Measurements from ENCODE around the gene DEFB129. TPM values are rescaled to one million over a fixed set of nuclear protein-coding genes. Genes with fewer than 3 reads are reported as not detected.
"Not testable (repeated sequence)": the region's sequence is repeated elsewhere in the genome, so short reads cannot be mapped to it uniquely, and the experiment has no call there.

Gene DEFB129
- total and polyA plus RNA-seq, 11 donors, result not detected

DNA sequence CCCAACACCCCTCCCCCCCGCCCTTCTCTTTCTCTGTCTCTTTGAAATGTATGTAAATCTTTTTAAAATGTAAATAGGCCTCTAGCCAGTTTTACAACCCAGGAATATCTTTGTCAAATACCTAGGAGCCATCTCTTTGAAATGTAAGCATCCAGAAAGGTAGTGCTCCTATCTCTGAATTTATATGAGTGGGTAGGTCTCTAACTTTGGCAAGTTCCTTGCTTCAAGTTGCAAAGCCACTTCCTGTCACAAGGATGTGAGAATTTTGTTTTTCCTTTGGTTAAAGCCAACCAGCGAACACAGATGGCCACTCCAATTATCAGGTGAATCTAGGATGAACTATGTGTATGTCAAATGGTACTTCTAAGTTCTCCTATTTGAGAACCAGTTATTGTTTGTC lies 24.3 kb downstream of the DEFB129 start:
- TF ChIP-seq POLR2A (IDR thresholded peaks at IDR 0.05), result no peak
- TF ChIP-seq, protein P1, sequence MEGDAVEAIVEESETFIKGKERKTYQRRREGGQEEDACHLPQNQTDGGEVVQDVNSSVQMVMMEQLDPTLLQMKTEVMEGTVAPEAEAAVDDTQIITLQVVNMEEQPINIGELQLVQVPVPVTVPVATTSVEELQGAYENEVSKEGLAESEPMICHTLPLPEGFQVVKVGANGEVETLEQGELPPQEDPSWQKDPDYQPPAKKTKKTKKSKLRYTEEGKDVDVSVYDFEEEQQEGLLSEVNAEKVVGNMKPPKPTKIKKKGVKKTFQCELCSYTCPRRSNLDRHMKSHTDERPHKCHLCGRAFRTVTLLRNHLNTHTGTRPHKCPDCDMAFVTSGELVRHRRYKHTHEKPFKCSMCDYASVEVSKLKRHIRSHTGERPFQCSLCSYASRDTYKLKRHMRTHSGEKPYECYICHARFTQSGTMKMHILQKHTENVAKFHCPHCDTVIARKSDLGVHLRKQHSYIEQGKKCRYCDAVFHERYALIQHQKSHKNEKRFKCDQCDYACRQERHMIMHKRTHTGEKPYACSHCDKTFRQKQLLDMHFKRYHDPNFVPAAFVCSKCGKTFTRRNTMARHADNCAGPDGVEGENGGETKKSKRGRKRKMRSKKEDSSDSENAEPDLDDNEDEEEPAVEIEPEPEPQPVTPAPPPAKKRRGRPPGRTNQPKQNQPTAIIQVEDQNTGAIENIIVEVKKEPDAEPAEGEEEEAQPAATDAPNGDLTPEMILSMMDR (IDR thresholded peaks at IDR 0.05), result no peak
- intact Hi-C loops (cut with DNase I), result no loop called here
- H3K4me1 ChIP-seq, result no peaks in the 10 kb centered on the region
- no peak overlapping the region for H3K27ac ChIP-seq
- 41 to 66% (median 50%) methylated on average over 2 of the region's 2 CpGs for WGBS, 4 donors
- H3K9me3 ChIP-seq, result peaks cover 0 to 5% (median 0%) of the 10 kb centered on the region in 12 donors
- H3K4me3 ChIP-seq, result no peak overlapping the region
- H3K36me3 ChIP-seq, result no peaks in the 10 kb centered on the region
- peaks cover 0 to 9% (median 0%) of the 10 kb centered on the region in 9 donors for H3K27me3 ChIP-seq
- no peak for ATAC-seq
- DNase-seq, result no peak

DNA sequence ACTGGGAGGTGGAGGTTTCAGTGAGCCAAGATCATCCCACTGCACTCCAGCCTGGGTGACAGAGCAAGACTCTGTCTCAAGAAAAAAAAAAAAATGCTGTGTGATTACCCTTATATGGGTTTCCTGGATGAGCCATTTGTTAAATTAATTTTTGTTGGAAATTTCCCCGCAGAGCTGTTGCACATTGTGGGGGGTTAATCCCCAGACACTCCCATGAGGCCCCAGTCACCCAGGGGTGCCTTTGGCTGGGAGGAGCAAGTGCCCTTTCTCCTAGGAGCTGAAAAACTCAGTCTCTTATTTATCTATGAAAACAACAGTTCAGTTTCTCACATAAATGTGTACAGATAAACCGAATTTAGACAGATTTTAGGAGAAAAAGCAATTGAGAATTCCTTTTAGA lies 25.7 kb downstream of the DEFB129 start:
- no peak for DNase-seq
- Histone ChIP-seq H3K4me1 (peaks cover 0 to 5% (median 0%) of the 10 kb centered on the region in 12 donors), H3K9me3 (no peaks in the 10 kb centered on the region), H3K4me3 (no peak overlapping the region), H3K27me3 (peaks cover 0 to 9% (median 0%) of the 10 kb centered on the region in 9 donors), H3K27ac (no peak overlapping the region), H3K36me3 (no peaks in the 10 kb centered on the region)
- no peak for ATAC-seq
- 71 to 84% (median 75%) methylated on average over 2 of the region's 2 CpGs for WGBS, 4 donors
- TF ChIP-seq POLR2A (IDR thresholded peaks at IDR 0.05), result no peak
- TF ChIP-seq, protein P1 (IDR thresholded peaks at IDR 0.05), result no peak
- intact Hi-C loops (cut with DNase I), result no loop called here

DNA sequence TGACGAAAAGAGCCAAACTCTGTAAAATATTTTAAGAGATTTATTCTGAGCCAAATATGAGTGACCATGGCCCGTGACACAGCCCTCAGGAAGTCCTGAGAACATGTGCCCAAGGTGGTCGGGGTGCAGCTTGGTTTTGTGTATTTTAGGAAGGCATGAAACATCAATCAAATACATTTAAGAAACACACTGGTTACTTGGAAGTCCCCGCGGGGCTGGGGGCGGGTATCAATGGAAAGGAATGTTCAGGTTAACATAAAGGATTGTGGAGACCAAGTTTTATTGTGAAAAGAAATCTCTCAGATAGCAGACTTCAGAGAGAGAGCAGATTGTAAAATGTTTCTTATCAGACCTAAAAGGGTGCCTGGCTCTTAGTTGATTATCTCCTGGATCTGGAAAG lies 26.4 kb downstream of the DEFB129 start:
- intact Hi-C loops (cut with DNase I), result not testable (repeated sequence)
- 56 to 70% (median 63%) methylated on average over 6 of the region's 6 CpGs for WGBS, 4 donors

DNA sequence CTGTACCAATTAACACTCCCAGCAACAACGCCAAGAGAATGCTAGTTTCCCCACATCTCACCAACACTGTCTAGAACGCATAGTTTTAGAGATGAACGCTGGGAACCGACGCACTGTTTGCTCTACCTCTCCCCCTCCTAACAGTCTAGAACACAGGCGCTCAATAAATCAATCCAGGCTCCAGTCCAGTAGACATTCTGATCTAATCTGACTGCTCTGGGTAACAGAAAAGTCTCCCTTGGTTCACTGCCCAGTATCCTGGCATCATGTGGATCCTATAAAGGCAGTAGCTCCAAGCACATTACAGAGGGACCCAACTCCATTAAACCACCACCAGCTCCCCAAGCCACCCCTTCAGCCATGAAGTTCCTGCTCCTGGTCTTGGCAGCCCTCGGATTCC lies 30.4 kb downstream of the DEFB129 start, which contains the start of gene DEFB132:
Gene DEFB132 (plus strand): TSS at position 306 of the 400 bp plus-strand sequence. CDS start 55 bp downstream, at position 361.
- DNase-seq, result no peak
- Histone ChIP-seq H3K27me3 (peaks cover 0 to 2% (median 0%) of the 10 kb centered on the region in 9 donors), H3K27ac (no peak within 1 kb of the TSS), H3K4me3 (no peak within 1 kb of the TSS), H3K36me3 (no peaks in the 10 kb centered on the region), H3K9me3 (no peaks in the 10 kb centered on the region), H3K4me1 (peaks cover 0 to 5% (median 0%) of the 10 kb centered on the region in 12 donors)
- intact Hi-C loops (cut with DNase I), result no loop called here
- 59 to 71% (median 61%) methylated on average over 7 of the region's 7 CpGs for WGBS, 4 donors
- ATAC-seq, result peak in 2 of 4 donors; percentile 42 to 75
- TF ChIP-seq POLR2A (IDR thresholded peaks at IDR 0.05), result no peak
- TF ChIP-seq, protein P1 (IDR thresholded peaks at IDR 0.05), result no peak

More for the DNA sequence above, 26.4 kb downstream of the DEFB129 start:
- not testable (repeated sequence) for H3K9me3 ChIP-seq, H3K27ac ChIP-seq, DNase-seq, H3K4me3 ChIP-seq, ATAC-seq, H3K4me1 ChIP-seq, H3K27me3 ChIP-seq, H3K36me3 ChIP-seq

DNA sequence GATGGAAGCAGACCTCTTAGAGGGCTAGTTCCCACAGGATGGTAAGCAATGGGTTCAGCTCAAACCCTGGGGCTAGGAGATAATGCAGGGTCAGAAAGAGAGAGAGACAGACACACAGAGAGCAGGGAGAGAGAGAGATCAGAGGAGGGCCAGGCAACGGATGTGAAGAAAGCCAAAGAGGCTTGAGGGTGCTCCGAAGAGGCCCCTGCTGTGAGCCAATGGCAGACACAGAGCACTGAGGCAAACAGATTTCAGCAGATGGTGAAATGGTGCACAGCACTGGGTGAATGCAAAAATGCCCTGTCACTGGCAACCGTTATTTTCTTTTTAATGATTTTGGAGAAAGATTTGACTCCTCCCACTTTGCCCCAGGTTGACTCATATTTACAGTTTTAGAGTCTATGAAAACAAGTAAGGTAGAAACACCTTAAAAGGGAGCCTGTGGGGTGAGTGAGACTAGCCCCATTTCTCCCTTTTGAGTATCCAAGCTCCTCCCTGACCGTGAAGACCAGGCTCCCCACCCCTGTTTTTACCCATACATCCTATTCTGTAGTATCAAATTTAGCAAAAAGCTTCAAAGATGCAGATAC lies 31.3 kb downstream of the DEFB129 start:
- intact Hi-C loops (cut with DNase I), result no loop called here
- DNase-seq (no peak), ATAC-seq (no peak)
- peaks cover 0 to 5% (median 0%) of the 10 kb centered on the region in 12 donors for H3K4me1 ChIP-seq
- 56 to 75% (median 68%) methylated on average over 4 of the region's 4 CpGs for WGBS, 4 donors
- no peaks in the 10 kb centered on the region for H3K36me3 ChIP-seq
- H3K27me3 ChIP-seq, result peaks cover 0 to 2% (median 0%) of the 10 kb centered on the region in 9 donors
- H3K27ac ChIP-seq, result no peak overlapping the region
- H3K9me3 ChIP-seq, result no peaks in the 10 kb centered on the region
- TF ChIP-seq, protein P1 (IDR thresholded peaks at IDR 0.05), result no peak
- no peak for TF ChIP-seq POLR2A (IDR thresholded peaks at IDR 0.05)
- H3K4me3 ChIP-seq, result no peak overlapping the region
